T-helper 22 cell (primary cell): ENCODE results near the gene SLC5A3.

Experiments used
- DNase-seq: peaks from one replicate; pipeline ENCODE4 v3.0.0-alpha.2; 2020; ENCODE audit warnings: low read depth

The SLC5A3 gene

GRCh38 chr21:34100790-34101189 is 27.4 kb downstream of the SLC5A3 start:
- DNase-seq: no peak

- no peak for DNase-seq
Observed at GRCh38 chr21:34105947-34106541, 32.7 kb downstream of the SLC5A3 start.

- DNase-seq: no peak
Observed at GRCh38 chr21:34107606-34108005, 34.2 kb downstream of the SLC5A3 start.

GRCh38 chr21:34109075-34109474 is 35.7 kb downstream of the SLC5A3 start:
- no peak for DNase-seq

GRCh38 chr21:34110594-34111202 is 37.3 kb downstream of the SLC5A3 start:
- no peak for DNase-seq

- no peak for DNase-seq
Observed at GRCh38 chr21:34112316-34113033, 39.1 kb downstream of the SLC5A3 start.

GRCh38 chr21:34113842-34114241 is 40.5 kb downstream of the SLC5A3 start:
- DNase-seq: no peak

GRCh38 chr21:34115160-34115559 is 41.8 kb downstream of the SLC5A3 start:
- no peak for DNase-seq

- DNase-seq: no peak
Observed at GRCh38 chr21:34116569-34116968, 43.2 kb downstream of the SLC5A3 start.

GRCh38 chr21:34120867-34121266 is 47.5 kb downstream of the SLC5A3 start:
- DNase-seq: no peak

GRCh38 chr21:34122047-34122446 is 48.7 kb downstream of the SLC5A3 start:
- no peak for DNase-seq
